HG02981 (cell line): ENCODE measurements around the gene CPLX1.
"Not testable (repeated sequence)": the region's sequence is repeated elsewhere in the genome, so short reads cannot be mapped to it uniquely, and the experiment has no call there.

Experiments used
- ATAC-seq: cut with Tn5 transposase; IDR thresholded peaks from one replicate; pipeline ENCODE4 v1.9.1; 2021; ENCODE audit warnings: mild to moderate bottlenecking, moderate library complexity; ENCODE audit not compliant: unreplicated experiment

CPLX1 gene

DNA sequence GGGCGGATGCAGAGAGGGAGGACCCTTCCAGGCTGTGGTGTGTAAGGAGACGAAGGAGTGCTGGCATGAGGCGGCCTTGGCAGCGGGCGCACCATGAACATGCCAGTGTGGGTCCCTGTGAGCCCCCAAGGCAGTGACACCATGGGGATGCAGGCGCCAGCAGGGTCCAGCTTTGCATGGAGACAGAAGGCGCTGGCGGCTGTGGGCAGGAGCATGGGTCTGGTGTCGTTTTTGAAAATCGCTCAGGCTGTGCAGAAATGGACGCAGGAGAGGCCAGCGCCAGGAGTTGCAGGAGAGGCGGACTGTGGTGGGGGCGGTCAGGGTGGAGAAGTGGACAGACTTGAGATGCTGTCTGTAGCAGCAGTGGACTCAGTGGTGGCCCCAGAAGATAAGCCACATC lies 64.2 kb downstream of the CPLX1 start:
- no peak for ATAC-seq

DNA sequence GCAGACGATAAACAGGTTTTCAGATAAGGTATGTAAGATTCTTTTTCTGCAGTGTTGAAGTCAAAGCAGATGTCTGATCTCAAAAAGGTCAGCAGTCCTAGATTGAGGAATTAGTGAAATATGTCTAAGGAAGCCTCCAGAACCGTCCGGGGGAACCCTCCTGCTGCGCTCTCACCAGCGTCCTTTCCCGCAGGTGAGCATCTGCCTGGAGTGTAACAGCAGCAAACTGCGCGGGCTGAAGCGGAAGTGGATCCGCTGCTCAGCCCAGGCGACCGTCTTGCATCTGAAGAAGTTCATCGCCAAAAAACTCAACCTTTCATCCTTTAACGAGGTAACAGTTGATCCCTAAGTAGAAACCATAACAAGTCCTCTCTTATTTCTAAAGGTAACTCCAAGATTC lies 64.8 kb downstream of the CPLX1 start:
- ATAC-seq = no peak

- no peak for ATAC-seq
Measured at GRCh38 chr4:760616-761015, 65.3 kb downstream of the CPLX1 start.

GRCh38 chr4:759810-760209 lies 66.1 kb downstream of the CPLX1 start:
- not testable (repeated sequence) for ATAC-seq

DNA sequence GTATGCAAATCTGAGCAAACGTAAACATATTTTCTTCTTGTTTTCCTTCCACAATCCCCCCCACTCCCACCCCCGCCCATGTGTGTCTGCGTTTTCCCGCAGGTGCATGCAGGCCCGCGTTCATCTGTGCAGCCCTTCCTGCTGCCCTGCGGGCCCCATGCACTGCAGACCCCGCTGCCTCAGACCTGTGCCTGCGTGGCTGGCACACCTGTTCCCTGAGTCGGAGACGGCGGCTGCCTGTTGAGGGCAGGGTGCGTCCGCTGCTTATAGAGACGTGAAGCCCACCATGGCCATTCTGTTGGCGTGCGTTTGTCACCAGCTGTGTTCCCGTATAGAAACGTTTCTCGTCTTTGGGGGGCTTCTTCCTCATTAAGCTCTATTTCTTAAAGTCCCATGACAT lies 68.8 kb downstream of the CPLX1 start:
- no peak for ATAC-seq

- no peak for ATAC-seq
Measured at GRCh38 chr4:754221-755120, 71.5 kb downstream of the CPLX1 start.

GRCh38 chr4:753186-753585 lies 72.7 kb downstream of the CPLX1 start:
- not testable (repeated sequence) for ATAC-seq

DNA sequence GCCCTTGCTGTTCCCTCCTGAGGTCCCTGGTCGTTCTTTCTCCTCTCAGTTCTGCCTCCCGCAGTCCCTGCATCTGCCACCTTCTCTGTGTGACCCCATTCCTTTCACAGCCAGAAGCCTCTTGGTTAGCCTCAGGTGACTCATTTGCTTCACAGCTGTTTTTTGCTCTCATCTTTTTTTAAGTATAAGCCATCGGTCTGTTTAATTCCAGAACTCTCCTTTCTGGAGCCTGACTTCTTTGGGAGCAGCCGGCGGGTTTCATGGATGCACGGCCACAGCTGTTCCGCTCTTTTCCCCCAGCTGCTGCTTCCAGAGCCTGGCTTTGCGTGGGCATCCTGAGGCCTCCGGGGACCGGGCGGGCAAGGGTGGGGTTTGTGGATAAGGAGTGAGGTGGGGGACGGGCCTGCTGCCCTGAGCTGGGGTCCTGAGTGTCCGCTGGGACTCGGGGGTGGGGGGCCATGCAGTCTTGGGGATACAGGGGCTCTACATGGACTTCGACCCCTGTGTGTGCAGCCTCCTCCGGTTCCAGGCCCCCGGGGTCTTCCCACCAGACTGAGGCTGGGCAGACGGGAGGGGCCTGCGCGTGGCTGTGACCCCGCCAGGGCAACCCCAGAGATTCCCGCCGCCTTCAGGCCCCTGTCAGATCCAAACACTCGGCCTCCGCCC lies 73.6 kb downstream of the CPLX1 start:
- ATAC-seq = no peak

DNA sequence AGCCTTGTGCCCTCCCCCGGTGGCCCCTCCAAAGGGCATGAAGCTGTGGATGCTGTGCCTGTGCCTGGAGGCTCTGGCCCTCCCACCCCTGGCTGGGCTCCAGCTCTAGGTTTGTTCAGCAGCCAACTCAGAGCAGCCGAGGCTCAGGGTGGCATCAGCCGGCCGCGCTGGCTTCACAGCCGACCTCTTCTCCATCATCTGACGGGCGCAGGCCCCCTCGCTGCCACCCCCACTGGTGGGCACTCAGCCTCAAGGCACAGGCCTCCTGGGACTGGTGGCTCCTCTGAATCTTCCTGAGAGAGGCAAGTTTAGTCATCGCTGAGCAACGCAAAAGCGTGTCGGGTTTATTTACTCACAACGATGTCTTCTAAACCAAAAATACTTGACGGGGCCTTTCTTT lies 74.3 kb downstream of the CPLX1 start:
- no peak for ATAC-seq

GRCh38 chr4:749698-750666 lies 75.9 kb downstream of the CPLX1 start:
- ATAC-seq = no peak

DNA sequence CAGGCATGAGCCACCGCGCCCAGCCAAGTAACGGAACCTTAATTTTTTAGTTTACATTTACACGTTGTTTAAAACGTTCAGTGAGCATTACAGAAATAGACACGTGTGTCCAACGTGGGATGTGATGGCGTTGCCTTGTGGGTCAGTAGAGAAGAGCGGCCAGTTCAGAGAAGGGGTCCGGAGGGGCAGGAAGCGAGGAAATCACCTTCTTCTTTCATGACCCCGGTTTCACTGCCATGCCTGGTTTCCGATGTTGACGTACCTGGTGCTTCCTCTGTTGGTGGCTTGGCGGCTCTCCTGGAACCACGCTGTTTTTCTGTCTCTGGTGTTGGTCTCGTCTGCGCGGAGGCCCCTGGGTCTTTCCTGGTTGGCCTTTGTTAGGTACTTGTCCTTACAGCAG lies 77.5 kb downstream of the CPLX1 start:
- no peak for ATAC-seq

GRCh38 chr4:747546-748170 lies 78.3 kb downstream of the CPLX1 start:
- ATAC-seq = no peak

GRCh38 chr4:744212-744841 lies 81.6 kb downstream of the CPLX1 start:
- no peak for ATAC-seq

GRCh38 chr4:743463-744211 lies 82.3 kb downstream of the CPLX1 start:
- ATAC-seq = no peak

DNA sequence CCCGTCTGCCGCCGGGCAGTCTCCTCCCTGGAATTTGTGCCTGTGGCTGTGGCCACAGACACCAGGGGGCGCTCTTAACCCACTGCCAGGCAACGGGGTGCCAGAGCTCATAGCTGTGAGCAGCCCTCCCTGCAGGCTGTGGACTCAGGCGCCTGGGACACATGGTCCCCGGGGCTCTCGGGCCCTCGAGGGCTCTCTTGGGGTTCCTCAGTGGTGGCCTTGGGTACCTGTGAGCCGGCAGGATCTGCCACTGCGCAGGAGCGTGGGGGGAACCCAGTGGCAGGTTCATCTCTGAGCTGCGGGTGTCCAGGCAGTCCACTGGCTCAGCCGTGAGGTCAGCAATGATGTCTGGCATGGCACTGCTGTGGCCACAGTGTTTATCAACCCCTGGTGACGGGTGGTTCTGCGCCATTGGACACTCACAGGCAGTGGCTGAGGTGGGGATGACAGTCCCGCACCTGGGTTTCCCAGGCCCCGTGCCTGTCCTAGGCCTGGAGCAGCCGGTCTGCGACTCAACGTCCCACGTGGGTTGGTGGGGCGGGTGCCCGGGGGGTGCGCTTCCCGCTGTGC lies 83.1 kb downstream of the CPLX1 start:
- ATAC-seq = no peak

DNA sequence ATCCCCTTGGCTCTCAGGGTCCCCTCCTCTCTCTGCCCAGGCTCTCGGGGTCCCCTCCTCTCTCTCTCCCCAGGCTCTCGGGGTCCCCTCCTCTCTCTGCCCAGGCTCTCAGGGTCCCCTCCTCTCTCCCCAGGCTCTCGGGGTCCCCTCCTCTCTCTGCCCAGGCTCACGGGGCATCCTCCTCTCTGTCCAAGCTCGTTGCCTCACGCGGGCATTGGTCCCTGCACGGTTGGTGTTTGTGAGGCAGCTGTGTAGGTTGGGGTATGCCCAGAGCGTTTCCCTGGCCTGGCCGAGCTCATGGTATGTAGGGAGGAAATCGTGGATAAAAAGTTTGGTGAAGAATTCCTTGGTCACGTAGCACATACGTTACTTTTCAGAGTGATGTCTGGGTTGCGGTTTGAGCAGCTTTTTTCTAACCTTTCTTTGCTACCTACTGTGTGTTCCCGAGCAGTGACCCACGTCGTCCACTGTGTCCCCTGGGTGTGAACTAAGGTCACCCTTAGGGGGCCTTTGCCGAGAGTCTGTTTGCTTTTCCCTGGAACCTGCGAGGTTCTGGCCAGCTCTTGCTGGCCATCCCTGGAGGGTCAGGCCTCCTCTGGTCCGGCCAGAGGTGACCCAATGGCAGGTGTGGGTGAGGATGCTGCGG lies 83.7 kb downstream of the CPLX1 start:
- no peak for ATAC-seq

DNA sequence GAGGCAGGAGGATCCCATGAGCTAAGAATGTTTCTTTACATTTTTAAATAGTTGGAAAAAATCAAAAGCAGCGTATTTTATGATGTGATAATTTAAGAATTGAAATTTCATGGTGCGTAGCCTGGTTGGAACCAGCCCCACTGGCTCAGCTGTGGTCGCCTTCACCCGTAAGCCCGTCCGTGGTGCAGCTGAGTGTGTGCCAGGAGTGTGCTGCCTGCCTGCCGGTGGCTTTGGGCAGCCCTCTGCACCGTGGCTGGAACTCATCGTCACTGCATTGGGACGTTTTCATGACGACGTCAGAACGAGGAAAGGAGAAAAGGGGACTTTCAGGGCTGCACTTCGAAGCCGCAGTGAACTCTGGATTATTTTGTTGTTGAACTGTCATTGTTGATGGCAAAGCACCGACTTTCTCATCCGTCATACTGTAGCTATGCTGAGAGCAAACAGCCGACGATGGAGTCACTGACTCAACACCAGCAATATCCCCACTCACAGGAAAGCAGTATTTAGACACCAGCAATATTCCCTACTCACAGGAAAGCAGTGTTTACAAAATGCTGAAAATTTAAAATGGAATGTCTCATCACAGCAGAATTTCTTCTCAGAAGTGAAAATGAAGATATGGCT lies 85.2 kb downstream of the CPLX1 start:
- ATAC-seq = no peak

GRCh38 chr4:740011-740410 lies 85.9 kb downstream of the CPLX1 start:
- no peak for ATAC-seq
